HepG2 (cell line): Measurements from ENCODE around the gene FAAP20. TPM values are rescaled to one million over a fixed set of nuclear protein-coding genes. Genes with fewer than 3 reads are reported as not detected.

Experiments
- ATAC-seq: fragments of 200-7000 bp; cut with Tn5 transposase; 3 replicates; pipeline ENCODE4 v1.9.1; 2020; ENCODE audit warnings: mild to moderate bottlenecking, moderate library complexity
- BruUV-seq: library from RNA; stranded (reverse); fragments of 400-500 nt; replicated peaks from 2 replicates; lab custom pipeline; 2021; lab: Mats Ljungman, UMichigan
- CTCF ChIA-PET: fragments of 300-600 bp; formaldehyde crosslinking; extraction: SDS; loops from one replicate; lab custom pipeline; 2021; ENCODE audit warnings: low total read pairs, inconsistent platforms, low intra/inter-chr PET ratio; lab: Yijun Ruan, JAX
- POLR2A ChIA-PET: fragments of 350-600 bp; sonication (Branson Sonifier 250); formaldehyde crosslinking; loops from one replicate; lab custom pipeline; 2020; ENCODE audit warnings: antibody characterized with exemption, inconsistent platforms; lab: Yijun Ruan, JAX
- DNase-seq: peaks from one replicate; pipeline ENCODE4 v3.0.0-alpha.2; 2015; ENCODE audit warnings: low spot score
- FAIRE-seq: peaks from 3 replicates; lab custom pipeline; 2011; peaks lifted over from hg19 to GRCh38; lab: Jason Lieb, UNC
- H2AFZ ChIP-seq: one replicate; pipeline ENCODE4 v1.6.1; 2011; ENCODE audit warnings: low read length, inconsistent platforms
- H3K27ac ChIP-seq: fragments of 300-600 bp; 3 replicates; pipeline ENCODE4 v1.8.0; 2011; ENCODE audit warnings: mixed run types, mild to moderate bottlenecking, mixed read lengths, low read length, inconsistent platforms; ENCODE audit not compliant: insufficient read depth; ENCODE audit errors: extremely low read length
- H3K27me3 ChIP-seq, 2 experiments: fragments of 200-600 bp in 1 of 2; 2 replicates in 1 of 2; 3 replicates in 1 of 2; pipeline versions ENCODE4 v1.6.0 to v1.8.0; 2011; ENCODE audit warnings: low read length in 2 of 2, mild to moderate bottlenecking in 2 of 2, moderate library complexity in 2 of 2, inconsistent platforms in 1 of 2; ENCODE audit not compliant: insufficient read depth in 2 of 2, control insufficient read depth in 1 of 2
- H3K36me3 ChIP-seq, 2 experiments: fragments of 200-600 bp in 1 of 2; replicated peaks in 1 of 2; 2 replicates in 1 of 2; 3 replicates in 1 of 2; pipeline versions ENCODE4 v1.5.1 to v1.8.0; 2011; ENCODE audit warnings: low read length in 2 of 2, inconsistent platforms in 1 of 2; ENCODE audit not compliant: insufficient read depth in 2 of 2, control insufficient read depth in 1 of 2
- H3K4me1 ChIP-seq: 2 replicates; pipeline ENCODE4 v1.5.1; 2012; ENCODE audit warnings: low read length, inconsistent platforms; ENCODE audit not compliant: insufficient read depth
- H3K4me2 ChIP-seq: 2 replicates; pipeline ENCODE4 v1.6.0; 2011; ENCODE audit warnings: low read depth, low read length, inconsistent platforms
- H3K4me3 ChIP-seq, 3 experiments: fragments of 200-600 bp in 1 of 3; sonication (generic), shearing (Covaris generic) in 1 of 3; replicated peaks in 1 of 3; 2 replicates each; pipeline ENCODE4 v1.5.1; 2011 to 2016; ENCODE audit warnings: low read length in 3 of 3, inconsistent platforms in 2 of 3, low read depth in 2 of 3, mild to moderate bottlenecking in 2 of 3, control low read depth in 1 of 3, mixed read lengths in 1 of 3; ENCODE audit not compliant: insufficient read depth in 1 of 3
- H3K79me2 ChIP-seq: one replicate; pipeline ENCODE4 v1.6.1; 2011; ENCODE audit warnings: low read length, inconsistent platforms; ENCODE audit not compliant: insufficient read depth
- H3K9ac ChIP-seq: 2 replicates; pipeline ENCODE4 v1.6.0; 2011; ENCODE audit warnings: mild to moderate bottlenecking, low read depth, low read length, inconsistent platforms; ENCODE audit not compliant: insufficient read depth
- H3K9me3 ChIP-seq: 2 replicates; pipeline ENCODE4 v1.5.1; 2012; ENCODE audit warnings: mild to moderate bottlenecking, low read length
- H4K20me1 ChIP-seq: 2 replicates; pipeline ENCODE4 v1.6.0; 2011; ENCODE audit warnings: inconsistent platforms, mild to moderate bottlenecking, low read length, moderate library complexity; ENCODE audit not compliant: insufficient read depth
- AGO2 ChIP-seq: fragments of 200-400 bp; formaldehyde crosslinking; optimal IDR thresholded peaks from 2 replicates; pipeline ENCODE3; 2017; ENCODE audit warnings: mild to moderate bottlenecking, low read depth, low read length, moderate library complexity
- CCAR2 ChIP-seq: fragments of 200-400 bp; formaldehyde crosslinking; optimal IDR thresholded peaks from 2 replicates; pipeline ENCODE3; 2018; ENCODE audit warnings: low read depth, mild to moderate bottlenecking, low read length, moderate library complexity
- CENPT ChIP-seq: sonication (generic); formaldehyde crosslinking; IDR thresholded peaks from 2 replicates; pipeline ENCODE4 v1.8.0; 2022; ENCODE audit warnings: low read depth, mild to moderate bottlenecking, moderate library complexity, missing genetic modification reagents
- CENPX ChIP-seq: sonication (generic); formaldehyde crosslinking; IDR thresholded peaks from 2 replicates; pipeline ENCODE4 v1.9.0; 2021; ENCODE audit warnings: mild to moderate bottlenecking, missing genetic modification reagents, moderate library complexity
- DMAP1 ChIP-seq: IDR thresholded peaks from 2 replicates; pipeline ENCODE4 v1.6.1; 2016
- FOXK2 ChIP-seq: fragments of 450-650 bp; IDR thresholded peaks from 2 replicates; pipeline ENCODE4 v1.6.1; 2016
- GATAD2A ChIP-seq: IDR thresholded peaks from 2 replicates; pipeline ENCODE4 v1.6.1; 2016
- NR2F6 ChIP-seq, 2 experiments: IDR thresholded peaks; 2 replicates each; pipeline ENCODE4 v1.6.1; 2016; ENCODE audit warnings: antibody characterized with exemption in 1 of 2, mild to moderate bottlenecking in 1 of 2
- TBP ChIP-seq: sonication (generic); formaldehyde crosslinking; IDR thresholded peaks from 2 replicates; pipeline ENCODE4 v1.5.0; 2020; ENCODE audit warnings: missing genetic modification reagents
- TCF7 ChIP-seq: sonication (generic); IDR thresholded peaks from 2 replicates; pipeline ENCODE4 v1.6.1; 2016; ENCODE audit warnings: antibody characterized with exemption, low read depth
- YY1 ChIP-seq: IDR thresholded peaks from 2 replicates; pipeline ENCODE4 v1.6.1; 2011; ENCODE audit warnings: low read length, low read depth, moderate library complexity, mild to moderate bottlenecking; ENCODE audit not compliant: insufficient read depth, insufficient replicate concordance
- ZNF160 ChIP-seq: sonication (generic); formaldehyde crosslinking; IDR thresholded peaks from 2 replicates; pipeline ENCODE4 v1.8.0; 2022; ENCODE audit warnings: mild to moderate bottlenecking, inconsistent platforms, missing genetic modification reagents
- ZNF224 ChIP-seq: sonication (generic); formaldehyde crosslinking; IDR thresholded peaks from 2 replicates; pipeline ENCODE4 v1.5.0; 2020; ENCODE audit warnings: mild to moderate bottlenecking, missing genetic modification reagents
- ZNF512B ChIP-seq: sonication (generic); formaldehyde crosslinking; IDR thresholded peaks from 2 replicates; pipeline ENCODE4 v1.5.1; 2020; ENCODE audit warnings: missing genetic modification reagents, mild to moderate bottlenecking, borderline replicate concordance
- ZNF768 ChIP-seq: sonication (generic); formaldehyde crosslinking; IDR thresholded peaks from 2 replicates; pipeline ENCODE4 v1.4.0; 2020; ENCODE audit warnings: missing genetic modification reagents
- ZNF770 ChIP-seq: sonication (generic); formaldehyde crosslinking; IDR thresholded peaks from 2 replicates; pipeline ENCODE4 v1.5.0; 2020; ENCODE audit warnings: mild to moderate bottlenecking, missing genetic modification reagents
- ZNF780A ChIP-seq: sonication (generic); formaldehyde crosslinking; IDR thresholded peaks from 2 replicates; pipeline ENCODE4 v1.8.0; 2022; ENCODE audit warnings: mild to moderate bottlenecking, missing genetic modification reagents, moderate library complexity
- ZNF781 ChIP-seq: sonication (generic); formaldehyde crosslinking; IDR thresholded peaks from 2 replicates; pipeline ENCODE4 v1.5.1; 2020; ENCODE audit warnings: borderline replicate concordance, mild to moderate bottlenecking, missing genetic modification reagents; ENCODE audit errors: not compliant biosample characterization
- WGBS: methylation state at CpG from one replicate; pipeline ENCODE4 v1.1.6; 2017; ENCODE audit warnings: low lambda C conversion rate; 5-methylcytosine and 5-hydroxymethylcytosine counted together
- in situ Hi-C: cut with HindIII; loops from 2 replicates; pipeline ENCODE4 v1.10.0; 2017; ENCODE audit warnings: low pct_unique_long_range_greater_than_20kb; ENCODE audit not compliant: extremely low pct_ligation_motif_present
- intact Hi-C: fragments of 100-400 bp; cut with micrococcal nuclease; formaldehyde crosslinking; loops from one replicate; pipeline ENCODE4 v1.10.0; 2022; ENCODE audit not compliant: unreplicated experiment
- polyA plus RNA-seq, 8 experiments: library from polyadenylated mRNA; depleted of rRNA in 3 of 8; stranded (reverse) in 7 of 8; unstranded in 1 of 8; fragments of >200 nt; fragmentation: Illumina TruSeq in 4 of 8; extraction: Trizol in 4 of 8; gene quantifications; 2 replicates each; pipeline versions ENCODE4 v1.2.1 to v1.2.3, GENCODE V29; 2011 to 2016; ENCODE audit warnings: low read depth in 4 of 8, missing spikeins in 1 of 8, mixed read lengths in 1 of 8; ENCODE audit not compliant: insufficient read depth in 1 of 8
- total RNA-seq, 5 experiments: library from RNA; depleted of rRNA; stranded (reverse); fragments of >200 nt; fragmentation: Illumina TruSeq; extraction: Trizol; gene quantifications; 2 replicates each; pipeline ENCODE4 v1.2.3, GENCODE V29; 2016; ENCODE audit warnings: low read depth in 1 of 5

Gene FAAP20
- total and polyA plus RNA-seq, 2 of the 13 experiments (the other 11 are each of a cell fraction or from before 2014, with no cell fraction given): 9.6 to 10.8 TPM

DNA sequence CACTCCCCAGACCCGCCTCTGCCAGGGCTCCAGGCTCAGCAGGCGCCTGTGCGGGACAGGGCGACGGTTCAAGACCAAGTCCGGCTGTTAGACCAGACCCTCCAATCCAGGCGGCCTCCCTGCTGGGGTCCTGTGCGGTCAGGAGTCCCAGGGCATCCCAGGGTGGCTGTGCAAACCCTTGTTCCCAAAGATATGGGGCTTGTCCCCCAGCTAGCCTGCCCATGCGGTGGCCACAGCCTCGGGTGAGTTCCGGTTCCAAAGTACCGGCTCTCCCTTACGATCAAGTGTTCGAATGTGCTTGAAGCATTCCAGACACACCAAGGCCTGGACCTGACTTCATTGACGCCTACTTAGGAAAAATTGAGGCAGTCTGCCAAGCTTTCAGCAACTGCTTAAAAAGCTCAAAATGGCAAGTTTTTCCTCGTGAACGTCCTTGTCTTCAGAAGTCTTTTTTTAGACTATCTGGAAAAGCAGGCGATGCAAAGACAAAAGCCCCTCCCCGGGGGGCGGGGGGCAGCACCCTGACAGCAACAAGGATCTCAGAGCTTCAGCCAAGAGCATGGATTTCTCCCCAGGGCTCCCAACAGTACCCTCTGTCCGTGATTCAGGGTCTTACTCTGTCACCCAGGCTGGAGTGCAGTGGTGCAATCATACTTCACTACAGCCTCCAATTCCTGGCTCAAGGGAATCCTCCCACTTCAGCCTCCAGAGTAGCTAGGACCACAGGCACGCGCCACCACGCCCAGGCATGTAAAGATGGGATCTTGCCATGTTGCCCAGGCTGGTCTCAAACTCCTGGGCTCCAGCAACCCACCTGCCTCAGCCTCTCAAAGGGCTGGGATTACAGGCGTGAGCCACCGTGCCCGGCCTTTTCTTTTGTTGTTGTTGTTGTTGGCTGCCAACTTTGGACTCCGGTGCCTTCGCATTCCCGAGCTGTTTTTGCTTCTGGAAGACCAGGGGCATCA, 2.3 kb downstream of the FAAP20 start:
- Histone ChIP-seq H3K79me2 (peaks cover 28% of the 10 kb centered on the region), H4K20me1 (no peaks in the 10 kb centered on the region), H3K9ac (no peak overlapping the region; the same call in 1 of the 2 replicates), H3K4me1 (peaks cover 63% of the 10 kb centered on the region), H3K9me3 (no peaks in the 10 kb centered on the region), H3K36me3 (no peaks in the 10 kb centered on the region; a peak in 1 of 5 replicates), H3K4me2 (peak overlapping the region; percentile 89), H2AFZ (no peak overlapping the region), H3K27ac (no peak overlapping the region), H3K27me3 (no peaks in the 10 kb centered on the region), H3K4me3 (peak overlapping the region in 2 of 3 experiments; percentile 13 to 80; a peak in 2 of 6 replicates)
- 93% methylated on average over 20 of the region's 30 CpGs for WGBS
- ChIA-PET POLR2A (interaction anchor here (1.2 to 3.1 kb wide), 3 partner anchors 19 to 199 kb away, joined by 3 to 18 read pairs (median 6); partner anchors contain the start of genes MORN1 and RER1), CTCF (no interaction called here)
- intact Hi-C loops (no loop called here), in situ Hi-C loops (loop anchor here (5.0 to 25.0 kb wide), 3 partner anchors 120 to 320 kb away; no protein-coding TSS in a partner anchor)
- DNase-seq: no peak
- ATAC-seq: no peak
- no peak for FAIRE-seq
- BruUV-seq: TSS peak; percentile 46
- TF ChIP-seq AGO2 (peak; percentile 45), DMAP1 (no peak), ZNF160 (CRISPR knock-in tag) (no peak), TBP (CRISPR knock-in tag) (no peak), GATAD2A (CRISPR knock-in tag) (no peak), YY1 (no peak), CENPX (CRISPR knock-in tag) (no peak), ZNF768 (CRISPR knock-in tag) (0 out of 2 replicates have a peak, but pooled peaks have one; percentile 22), FOXK2 (no peak), ZNF224 (CRISPR knock-in tag) (no peak), ZNF781 (CRISPR knock-in tag) (no peak), ZNF780A (no peak), CCAR2 (no peak), TCF7 (no peak), CENPT (CRISPR knock-in tag) (no peak), NR2F6 (IDR thresholded peaks at IDR 0.05) (no peak), NR2F6 (CRISPR knock-in tag; IDR thresholded peaks at IDR 0.05) (no peak), ZNF770 (CRISPR knock-in tag) (peak; percentile 86), ZNF512B (CRISPR knock-in tag) (no peak)
